ENCODE results near the gene HCN3.
A peak's percentile ranks its signal among the peaks of the same experiment; 100 is the strongest.
"Not testable (repeated sequence)": the region's sequence is repeated elsewhere in the genome, so short reads cannot be mapped to it uniquely, and the experiment has no call there.

HCN3 gene

DNA sequence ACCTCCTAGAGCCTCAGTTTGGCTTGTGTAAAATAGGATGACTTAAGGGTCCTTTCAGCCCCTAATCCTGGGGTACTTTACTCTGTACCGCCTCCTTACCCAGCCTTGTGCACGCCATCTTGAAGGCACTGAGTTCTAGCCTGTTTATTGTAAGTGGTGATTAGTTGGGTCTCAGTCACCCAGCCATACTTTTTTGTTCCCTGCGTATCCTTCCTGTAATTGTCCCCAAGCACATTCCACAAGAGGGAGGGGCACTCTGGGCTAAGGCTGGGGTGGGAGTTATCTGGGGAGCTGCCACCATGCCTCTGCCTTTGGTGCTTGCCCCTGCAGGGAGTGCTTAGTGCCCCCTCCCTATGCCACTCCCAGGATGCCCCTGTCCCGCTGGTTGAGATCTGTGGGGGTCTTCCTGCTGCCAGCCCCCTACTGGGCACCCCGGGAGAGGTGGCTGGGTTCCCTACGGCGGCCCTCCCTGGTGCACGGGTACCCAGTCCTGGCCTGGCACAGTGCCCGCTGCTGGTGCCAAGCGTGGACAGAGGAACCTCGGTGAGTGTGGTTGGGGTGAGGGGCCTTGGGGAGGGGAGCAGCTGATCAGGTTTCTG is 32.3 kb downstream of the HCN3 start:
- ATAC-seq, result no peak
- peak; percentile 27 for DNase-seq

DNA sequence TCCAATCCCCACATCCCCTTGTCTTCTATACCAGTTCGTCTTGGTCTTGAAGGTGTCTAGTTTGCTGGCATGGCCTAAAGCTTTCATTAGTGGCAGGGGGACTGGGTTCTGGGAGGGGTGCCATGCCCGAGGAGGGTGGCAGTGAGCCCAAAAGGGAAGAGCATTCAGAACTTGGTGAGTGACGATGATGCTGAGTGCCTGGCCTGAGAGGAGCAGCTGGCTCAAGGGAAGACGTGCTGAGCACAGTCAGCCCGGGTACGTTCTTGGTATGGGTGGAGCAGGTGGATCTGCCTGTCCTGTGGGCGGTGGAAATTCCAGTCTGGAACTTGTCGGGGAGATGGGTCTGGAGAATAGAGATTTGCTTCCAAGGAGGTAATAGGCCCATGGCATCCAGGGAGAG is 36.0 kb downstream of the HCN3 start:
- ATAC-seq (no peak), DNase-seq (no peak)

DNA sequence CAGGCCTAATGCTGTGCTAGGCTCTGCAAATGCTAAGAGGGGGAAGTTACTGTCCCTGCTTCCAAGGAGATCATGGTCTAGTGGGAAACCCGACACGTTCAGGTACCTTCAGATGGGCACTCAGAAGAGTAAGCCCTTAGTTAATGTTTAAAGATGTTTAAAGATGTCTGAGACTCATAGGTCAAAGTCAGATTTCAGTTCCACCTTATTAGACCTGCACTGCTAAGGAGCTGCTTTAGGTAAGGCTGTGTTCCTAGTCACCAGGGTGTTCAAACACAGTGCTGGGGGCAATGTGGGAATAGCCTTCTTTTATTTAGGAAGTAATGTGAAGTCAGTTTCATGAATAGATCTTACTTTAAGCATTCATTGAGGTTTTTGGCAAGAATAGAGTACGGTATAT is 39.7 kb downstream of the HCN3 start:
- no peak for ATAC-seq
- DNase-seq, result no peak

DNA sequence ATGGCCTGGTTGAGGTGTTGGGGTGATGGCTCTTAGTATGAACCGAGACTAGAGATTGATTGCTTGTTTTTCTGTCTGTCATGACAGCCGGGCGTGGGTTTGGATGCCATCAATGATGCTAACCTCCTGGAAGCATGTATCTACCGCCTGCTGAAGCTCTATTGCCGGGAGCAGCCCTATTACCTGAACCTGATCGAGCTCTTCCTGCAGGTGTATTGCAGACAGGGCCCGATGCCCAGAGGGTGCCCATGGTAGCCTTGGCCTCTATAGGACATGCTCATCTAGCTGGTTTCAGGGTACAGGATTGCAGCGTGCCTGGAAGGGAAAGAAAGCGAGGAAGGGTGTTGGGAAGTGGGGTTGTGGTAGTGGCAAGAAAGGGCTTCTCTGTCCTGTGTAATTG is 40.8 kb downstream of the HCN3 start:
- no peak for DNase-seq
- no peak for ATAC-seq

DNA sequence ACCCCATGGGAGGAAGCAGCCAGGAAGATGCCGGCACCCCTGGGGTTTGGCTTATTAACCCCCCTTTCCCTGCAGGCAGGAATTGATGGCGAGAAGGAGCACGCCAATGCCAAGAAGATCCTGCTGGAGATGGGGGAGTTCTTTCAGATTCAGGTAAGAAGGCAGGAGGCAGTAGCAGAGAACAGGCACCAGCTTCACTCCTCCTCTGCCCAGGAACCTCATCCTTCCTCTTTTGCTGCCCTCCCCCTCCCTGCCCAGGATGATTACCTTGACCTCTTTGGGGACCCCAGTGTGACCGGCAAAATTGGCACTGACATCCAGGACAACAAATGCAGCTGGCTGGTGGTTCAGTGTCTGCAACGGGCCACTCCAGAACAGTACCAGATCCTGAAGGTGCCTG is 42.3 kb downstream of the HCN3 start:
- DNase-seq, result no peak
- ATAC-seq, result no peak

DNA sequence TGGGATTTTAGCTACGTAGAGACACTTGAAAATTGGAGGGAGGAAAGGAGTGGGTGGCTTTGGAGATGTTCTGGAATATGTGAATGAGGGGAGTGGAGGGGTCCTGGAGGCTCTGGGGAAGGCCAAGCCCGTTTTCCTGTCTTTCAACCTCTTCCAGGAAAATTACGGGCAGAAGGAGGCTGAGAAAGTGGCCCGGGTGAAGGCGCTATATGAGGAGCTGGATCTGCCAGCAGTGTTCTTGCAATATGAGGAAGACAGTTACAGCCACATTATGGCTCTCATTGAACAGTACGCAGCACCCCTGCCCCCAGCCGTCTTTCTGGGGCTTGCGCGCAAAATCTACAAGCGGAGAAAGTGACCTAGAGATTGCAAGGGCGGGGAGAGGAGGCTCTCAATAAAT is 43.0 kb downstream of the HCN3 start:
- no peak for ATAC-seq
- DNase-seq, result no peak

DNA sequence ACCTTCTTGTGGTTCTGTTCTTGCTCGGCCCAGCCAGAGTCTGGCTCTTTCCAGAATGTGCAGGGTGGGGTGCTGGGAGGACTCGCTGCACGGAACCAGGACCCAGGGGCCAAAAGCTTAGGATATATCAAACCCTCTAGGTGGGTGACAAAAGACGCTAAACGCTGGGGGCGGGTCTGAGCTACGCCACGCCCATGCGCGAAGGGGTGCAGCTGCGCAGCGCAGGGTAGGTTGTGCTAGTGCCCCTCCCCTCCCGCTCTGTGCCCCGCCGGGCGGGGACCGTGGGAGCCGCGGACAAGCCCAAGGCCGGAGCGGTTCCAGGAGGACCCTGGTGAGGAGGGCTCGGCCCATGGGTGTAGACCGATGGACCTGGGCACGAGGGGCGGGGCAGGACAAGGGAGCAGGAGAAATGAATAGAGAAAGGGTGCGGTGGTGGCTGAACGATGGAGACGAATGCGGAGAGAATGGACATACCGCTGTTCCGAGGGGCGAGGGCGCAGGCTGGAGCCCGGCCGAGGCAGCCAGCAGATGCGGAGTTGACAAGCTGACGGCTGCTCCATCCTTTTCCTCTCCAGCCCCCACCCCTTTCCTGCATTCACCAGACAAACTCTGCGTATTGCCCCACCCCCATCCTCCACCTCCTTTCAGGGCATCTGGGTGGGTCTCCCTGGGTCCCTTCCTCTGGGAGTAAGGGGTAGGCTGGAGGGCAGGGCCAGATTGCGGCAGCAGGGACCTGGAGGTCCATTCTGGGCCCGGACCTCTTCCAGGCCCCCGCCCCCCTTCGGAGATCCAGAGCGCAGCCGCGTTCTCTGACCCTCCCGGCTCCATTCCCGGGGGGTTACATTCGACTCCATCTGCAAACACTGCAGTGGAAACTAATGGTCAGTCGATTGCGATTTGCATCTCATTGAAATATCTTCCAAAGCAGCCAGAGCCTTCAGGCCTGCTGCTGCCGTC is 43.7 kb downstream of the HCN3 start, which contains the start of gene RUSC1:
TSS of gene RUSC1 (plus strand) at position 234 of the 957 bp plus-strand sequence. CDS start 880 bp downstream, outside the sequence.
- ATAC-seq, result peak; percentile 20
- peak; percentile 82 for DNase-seq

DNA sequence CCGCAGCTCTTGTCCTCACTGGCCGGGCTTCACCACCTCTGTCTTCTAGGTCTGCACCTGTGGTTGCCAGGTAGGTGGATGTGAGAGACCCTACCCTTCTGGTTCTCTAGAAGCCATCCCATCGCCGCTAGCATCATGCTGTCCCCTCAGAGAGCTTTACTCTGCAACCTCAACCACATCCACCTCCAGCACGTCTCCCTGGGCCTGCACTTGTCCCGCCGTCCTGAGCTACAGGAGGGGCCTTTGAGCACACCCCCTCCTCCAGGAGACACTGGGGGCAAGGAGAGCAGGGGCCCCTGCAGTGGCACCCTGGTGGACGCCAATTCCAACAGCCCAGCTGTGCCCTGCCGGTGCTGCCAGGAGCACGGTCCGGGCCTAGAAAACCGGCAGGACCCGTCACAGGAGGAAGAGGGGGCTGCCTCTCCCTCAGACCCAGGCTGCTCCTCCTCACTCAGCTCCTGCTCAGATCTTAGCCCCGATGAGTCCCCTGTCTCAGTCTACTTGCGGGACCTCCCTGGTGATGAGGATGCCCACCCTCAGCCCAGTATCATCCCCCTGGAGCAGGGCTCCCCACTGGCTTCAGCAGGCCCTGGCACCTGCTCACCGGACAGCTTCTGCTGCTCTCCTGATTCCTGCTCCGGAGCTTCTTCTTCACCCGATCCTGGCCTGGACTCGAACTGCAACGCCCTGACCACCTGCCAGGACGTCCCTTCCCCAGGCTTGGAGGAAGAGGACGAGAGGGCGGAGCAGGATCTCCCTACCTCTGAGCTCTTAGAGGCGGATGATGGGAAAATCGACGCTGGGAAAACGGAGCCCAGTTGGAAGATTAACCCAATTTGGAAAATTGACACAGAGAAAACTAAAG is 44.6 kb downstream of the HCN3 start:
- ATAC-seq (no peak), DNase-seq (peak; percentile 15)

DNA sequence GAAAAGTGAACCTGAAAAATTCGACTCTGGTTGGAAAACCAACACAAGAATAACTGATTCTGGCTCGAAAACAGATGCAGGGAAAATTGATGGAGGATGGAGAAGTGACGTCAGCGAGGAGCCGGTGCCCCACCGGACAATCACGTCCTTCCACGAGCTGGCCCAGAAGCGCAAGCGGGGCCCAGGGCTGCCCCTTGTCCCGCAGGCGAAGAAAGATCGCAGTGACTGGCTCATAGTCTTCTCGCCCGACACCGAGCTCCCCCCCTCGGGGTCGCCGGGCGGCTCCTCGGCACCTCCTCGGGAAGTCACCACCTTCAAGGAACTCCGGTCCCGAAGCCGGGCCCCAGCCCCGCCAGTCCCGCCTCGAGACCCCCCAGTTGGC is 45.3 kb downstream of the HCN3 start:
- DNase-seq (peak; percentile 29), ATAC-seq (no peak)

DNA sequence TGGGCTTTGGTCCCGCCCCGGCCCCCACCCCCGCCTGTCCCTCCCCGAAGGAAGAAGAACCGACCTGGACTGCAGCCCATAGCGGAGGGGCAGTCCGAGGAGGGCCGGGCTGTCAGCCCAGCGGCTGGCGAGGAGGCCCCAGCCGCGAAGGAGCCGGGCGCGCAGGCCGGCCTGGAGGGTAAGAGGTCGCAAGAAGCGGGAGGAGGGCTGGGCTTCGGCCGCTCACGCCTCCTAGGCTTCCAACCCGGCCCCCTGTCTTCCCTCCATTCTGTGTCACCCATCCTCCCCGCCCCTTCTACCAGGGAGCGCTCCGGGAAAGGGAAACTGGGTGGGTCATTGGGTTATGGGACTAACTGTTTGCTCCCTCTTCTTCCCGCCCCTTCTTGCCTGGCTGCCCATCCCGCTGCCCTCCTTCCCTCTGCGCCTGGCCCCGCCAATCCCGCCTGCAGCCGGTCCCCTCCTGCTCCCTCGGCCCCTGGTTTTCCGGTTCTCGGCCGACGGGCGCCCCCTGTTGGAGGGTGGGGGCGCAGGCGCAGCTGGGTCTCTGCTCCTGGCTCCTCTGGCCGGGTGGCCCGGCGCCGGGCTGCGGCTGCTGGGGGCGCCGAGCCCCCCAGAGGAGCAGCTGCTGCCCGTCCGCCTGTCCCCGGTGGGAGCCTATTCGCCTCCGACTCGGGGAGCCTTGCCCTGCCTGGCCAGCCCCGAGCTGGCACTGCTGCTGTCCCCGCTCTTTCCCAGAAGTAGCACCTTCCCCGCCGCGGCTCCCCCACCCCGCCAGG is 45.9 kb downstream of the HCN3 start:
- DNase-seq (peak; percentile 95), ATAC-seq (peak; percentile 61)

DNA sequence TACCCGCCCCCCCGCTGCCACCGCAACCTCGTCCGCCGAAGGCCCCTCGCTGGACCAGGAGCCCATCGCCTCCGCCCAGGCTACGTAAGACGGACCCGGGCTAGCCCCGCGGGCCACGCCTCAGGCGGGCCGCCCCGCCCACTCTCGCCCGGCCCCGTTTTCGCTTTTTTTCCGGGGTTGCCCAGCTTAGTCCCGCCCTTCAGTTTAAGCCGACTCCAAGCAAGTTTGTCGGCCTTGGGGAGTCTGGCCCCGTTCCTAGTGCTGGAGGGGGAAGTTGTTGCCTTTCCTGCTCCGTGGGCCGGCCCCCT is 46.4 kb downstream of the HCN3 start:
- peak; percentile 87 for DNase-seq
- peak; percentile 55 for ATAC-seq

DNA sequence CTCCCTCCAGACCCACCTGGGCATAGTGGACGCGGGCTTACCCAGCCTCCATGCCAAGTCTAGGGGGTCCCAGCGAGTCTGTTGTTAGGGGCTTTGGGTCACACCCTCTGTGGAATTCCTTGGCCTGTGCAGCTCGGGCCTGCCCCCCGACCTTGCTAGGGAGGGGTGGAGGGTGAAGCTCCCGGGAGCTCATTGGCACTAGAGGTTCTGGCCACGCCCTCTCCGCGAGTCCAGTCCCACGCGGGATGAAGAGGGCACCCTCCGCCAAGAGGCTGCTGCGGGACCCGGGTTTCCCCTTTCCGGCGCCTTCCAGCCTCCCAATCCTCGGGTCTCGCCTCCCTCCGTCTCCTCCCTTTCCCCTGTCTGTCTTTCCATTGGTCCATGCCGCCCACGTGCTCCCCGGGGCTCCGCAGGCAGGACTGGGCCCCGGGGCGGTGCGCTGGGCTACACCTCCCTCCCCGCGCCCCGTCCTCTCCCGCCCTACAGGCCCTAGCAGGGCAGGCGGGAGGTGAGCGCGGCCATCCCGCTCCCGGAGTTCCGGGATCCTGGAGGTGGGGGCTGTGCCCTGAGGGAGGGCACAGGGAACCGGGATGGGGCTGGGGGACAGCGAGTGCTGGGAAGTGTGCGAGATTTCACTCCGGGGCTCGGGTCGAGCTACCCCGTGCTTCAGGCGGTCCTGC is 46.9 kb downstream of the HCN3 start:
- ATAC-seq (peak; percentile 81), DNase-seq (peak; percentile 95)

DNA sequence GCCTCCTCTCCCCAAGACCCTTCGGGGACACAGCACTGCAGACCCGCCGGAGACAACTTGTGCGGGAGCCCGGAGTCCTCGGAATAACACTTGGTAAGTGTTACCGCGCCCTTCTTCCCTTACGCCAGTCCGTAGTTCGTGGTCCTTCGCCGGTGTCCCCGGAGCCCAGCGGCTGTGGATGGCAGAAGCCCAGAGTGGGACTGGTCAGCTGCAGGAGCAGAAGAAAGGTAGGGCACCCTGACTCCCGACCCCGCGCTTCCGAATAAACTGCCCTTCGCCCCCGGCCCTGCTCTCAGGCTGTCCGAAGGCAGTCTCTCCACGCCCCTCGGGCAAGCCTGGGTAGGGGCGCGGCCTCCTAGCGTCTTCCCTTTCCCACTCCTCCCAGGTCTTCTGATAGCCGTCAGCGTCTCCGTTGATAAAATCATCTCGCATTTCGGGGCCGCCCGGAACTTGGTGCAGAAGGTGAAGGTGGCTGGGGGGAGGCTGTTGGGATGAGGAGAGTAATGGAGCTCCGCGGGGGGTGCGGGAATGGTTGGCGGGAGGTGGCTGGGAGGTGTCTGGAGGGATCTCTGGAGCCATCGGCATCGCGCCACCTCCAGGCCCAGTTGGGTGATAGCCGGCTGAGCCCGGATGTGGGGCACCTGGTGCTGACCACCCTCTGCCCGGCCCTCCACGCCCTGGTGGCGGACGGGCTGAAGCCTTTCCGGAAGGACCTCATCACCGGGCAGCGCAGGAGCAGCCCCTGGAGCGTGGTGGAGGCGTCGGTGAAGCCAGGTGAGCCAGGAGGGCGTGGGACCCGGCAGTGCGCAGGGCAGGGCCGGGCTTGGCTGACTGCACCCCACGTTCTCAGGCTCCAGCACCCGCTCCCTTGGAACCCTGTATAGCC is 47.7 kb downstream of the HCN3 start:
- DNase-seq (peak; percentile 43), ATAC-seq (no peak)

DNA sequence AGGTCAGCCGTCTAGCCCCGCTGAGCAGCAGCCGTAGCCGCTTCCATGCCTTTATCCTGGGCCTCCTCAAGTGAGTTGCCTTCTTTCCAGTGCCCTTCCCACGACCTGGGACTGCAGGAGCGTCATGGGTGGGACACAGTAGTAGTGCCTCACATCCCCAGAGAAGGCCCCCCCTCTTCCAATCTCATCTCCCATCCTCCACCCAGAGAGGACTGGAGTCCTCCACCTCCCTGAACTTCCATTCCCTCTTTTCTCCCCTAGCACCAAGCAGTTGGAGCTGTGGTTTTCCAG is 48.3 kb downstream of the HCN3 start:
- DNase-seq (no peak), ATAC-seq (no peak)

DNA sequence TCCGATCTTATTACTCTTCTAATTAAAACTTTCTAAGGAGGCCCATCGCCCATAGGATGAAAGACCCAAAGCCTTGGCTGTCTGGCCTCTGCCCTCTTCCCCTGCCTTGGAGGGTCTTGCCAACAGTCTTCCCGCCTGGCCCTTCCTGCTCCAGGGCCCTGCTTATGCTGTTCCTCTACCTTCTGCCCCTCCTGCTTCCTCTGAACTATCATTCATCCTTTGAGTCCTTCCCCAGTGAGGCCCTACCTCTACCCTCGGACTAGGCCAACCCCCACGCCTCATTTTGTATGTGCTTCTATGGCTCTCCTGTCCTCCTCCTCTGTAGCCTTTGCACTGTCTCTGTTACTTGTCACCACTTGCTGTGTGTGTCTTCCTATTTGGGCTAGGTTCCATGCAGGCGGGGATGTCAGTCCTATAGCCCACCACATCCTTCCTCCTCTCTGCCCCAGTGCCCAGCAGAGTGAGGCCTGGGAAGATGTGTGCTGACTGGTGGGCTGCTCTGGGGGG is 48.8 kb downstream of the HCN3 start:
- ATAC-seq (no peak), DNase-seq (no peak)

DNA sequence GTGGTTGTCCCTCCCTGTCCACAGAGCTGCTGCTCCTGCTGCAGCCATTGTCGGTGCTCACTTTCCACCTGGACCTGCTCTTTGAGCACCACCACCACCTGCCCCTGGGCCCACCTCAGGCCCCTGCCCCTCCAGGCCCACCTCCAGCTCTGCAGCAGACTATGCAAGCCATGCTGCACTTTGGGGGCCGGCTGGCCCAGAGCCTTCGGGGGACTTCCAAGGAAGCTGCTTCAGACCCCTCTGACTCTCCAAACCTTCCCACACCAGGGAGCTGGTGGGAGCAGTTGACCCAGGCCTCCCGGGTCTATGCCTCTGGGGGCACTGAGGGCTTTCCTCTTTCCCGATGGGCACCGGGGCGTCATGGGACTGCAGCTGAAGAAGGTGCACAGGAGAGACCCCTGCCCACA is 49.4 kb downstream of the HCN3 start:
- no peak for ATAC-seq
- no peak for DNase-seq

DNA sequence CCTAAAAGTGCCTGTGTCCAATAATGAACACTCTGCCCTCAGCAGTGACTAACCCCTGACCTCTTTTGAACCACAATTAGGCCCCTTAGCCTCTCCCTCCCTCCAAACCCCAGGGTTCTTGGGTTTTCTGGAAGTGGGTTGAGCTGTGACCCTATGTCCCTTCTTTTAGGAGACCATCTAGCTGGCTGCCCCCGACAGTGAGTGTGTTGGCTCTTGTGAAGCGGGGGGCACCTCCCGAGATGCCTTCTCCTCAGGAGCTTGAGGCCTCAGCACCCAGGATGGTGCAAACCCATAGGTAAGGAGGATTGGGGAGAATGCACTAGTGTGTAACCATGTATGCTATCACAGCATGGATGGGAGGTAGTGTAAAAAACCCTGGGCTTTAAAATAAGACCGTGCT is 50.7 kb downstream of the HCN3 start:
- DNase-seq (no peak), ATAC-seq (no peak)

DNA sequence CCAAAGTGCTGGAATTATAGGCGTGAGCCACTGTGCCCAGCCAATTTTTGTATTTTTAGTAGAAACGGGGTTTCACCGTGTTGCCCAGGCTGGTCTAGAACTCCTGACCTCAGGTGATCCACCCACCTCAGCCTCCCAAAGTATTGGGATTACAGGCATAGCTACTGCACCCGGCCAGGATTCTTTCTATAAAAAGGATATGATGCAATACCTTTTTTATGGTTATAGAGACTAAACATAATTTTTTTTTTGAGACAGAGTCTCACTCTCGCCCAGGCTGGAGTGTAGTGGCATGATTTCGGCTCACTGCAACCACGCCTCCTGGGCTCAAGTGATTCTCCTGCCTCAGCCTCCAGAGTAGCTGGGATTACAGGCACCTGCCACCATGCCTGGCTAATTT is 51.6 kb downstream of the HCN3 start:
- not testable (repeated sequence) for DNase-seq, ATAC-seq

DNA sequence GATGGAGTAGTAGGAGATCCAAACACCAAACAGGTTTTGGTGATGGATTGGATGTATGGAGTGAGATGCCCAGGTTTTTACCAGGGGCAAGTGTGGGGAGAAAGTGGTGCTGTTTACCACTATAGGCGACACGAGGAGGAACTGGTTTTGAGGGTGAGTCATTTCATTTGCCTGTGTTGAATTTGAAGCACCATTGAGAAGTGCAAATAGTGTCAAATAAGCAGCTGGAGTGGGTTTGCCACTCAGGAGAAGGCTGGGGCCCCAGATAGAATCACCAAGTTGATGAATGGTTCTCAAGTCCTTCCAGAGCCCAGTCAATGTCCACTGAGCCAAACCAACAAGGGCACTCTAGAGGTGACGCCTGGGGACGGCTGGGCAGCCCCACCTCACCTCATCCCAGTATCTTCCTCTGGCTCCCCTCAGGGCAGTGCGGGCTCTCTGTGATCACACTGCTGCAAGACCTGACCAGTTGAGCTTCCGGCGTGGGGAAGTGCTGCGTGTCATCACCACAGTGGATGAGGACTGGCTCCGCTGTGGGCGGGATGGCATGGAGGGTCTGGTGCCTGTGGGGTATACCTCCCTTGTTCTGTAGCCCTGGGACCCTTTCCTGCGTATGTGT is 52.8 kb downstream of the HCN3 start:
- no peak for DNase-seq
- ATAC-seq, result no peak

DNA sequence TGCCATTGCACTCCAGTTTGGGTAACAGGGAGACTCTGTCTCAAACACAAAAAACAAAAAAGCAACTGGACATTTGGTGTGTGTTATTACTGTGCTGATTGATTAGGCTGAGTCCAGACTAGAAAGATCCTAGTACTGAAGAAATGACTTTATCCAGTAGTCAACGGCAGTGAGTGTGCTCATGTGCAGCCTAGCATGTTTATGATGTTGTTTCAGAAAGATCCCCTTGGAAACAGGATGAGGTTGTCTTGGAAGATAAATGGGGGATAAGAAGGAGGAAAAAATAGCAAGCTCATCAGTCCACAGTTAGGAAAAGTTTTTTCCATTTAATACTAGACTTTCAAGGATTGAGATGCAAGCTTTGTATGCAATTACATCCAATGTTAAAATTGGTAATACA is 57.7 kb downstream of the HCN3 start:
- DNase-seq, result no peak
- ATAC-seq, result no peak
